C4-2B (cell line): ENCODE measurements around the gene GNS.

Experiments used
- CTCF ChIP-seq: fragments of 450-650 bp; conservative IDR thresholded peaks from 2 replicates; pipeline ENCODE4 v1.5.1; 2017; ENCODE audit warnings: mild to moderate bottlenecking
- ZFX ChIP-seq: fragments of 450-650 bp; IDR thresholded peaks from 2 replicates; pipeline ENCODE4 v1.6.1; 2017

- TF ChIP-seq CTCF (no peak), ZFX (no peak)
Observed at GRCh38 chr12:64709429-64709828, 49.8 kb downstream of the GNS start.
